GM21515 (cell line): Measurements from ENCODE around the gene GLIS2.

Experiments
- ATAC-seq: cut with Tn5 transposase; IDR thresholded peaks from one replicate; pipeline ENCODE4 v1.9.1; 2021; ENCODE audit not compliant: unreplicated experiment

GLIS2 gene

GRCh38 chr16:4315186-4316107 lies at the start of gene GLIS2:
Gene GLIS2, plus strand, starts transcription at chr16:4316067. Its CDS starts 16,214 bp downstream, at chr16:4332281.
- ATAC-seq: no peak

GRCh38 chr16:4266372-4266771 lies 49.5 kb upstream of the GLIS2 start:
- ATAC-seq: no peak

DNA sequence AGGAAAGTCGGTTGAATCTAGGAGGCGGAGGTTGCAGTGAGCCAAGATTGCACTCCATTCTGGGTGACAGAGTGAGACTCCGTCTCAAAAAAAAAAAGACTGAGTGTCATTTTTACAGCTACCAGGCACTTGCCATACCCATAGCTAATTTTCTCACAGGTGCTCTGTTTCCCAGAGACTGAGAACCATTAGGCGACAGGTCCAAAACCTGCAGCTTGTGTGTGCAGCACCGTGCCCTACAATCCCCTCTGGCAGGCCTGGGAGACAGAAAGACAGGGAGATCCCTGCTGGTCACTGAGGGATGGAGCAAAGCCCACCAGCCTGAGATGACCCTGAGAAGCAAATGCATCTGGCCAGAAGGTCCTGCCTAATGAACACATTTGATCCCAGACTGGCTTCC lies 45.8 kb upstream of the GLIS2 start:
- no peak for ATAC-seq

GRCh38 chr16:4270595-4270994 lies 45.3 kb upstream of the GLIS2 start:
- ATAC-seq: no peak

DNA sequence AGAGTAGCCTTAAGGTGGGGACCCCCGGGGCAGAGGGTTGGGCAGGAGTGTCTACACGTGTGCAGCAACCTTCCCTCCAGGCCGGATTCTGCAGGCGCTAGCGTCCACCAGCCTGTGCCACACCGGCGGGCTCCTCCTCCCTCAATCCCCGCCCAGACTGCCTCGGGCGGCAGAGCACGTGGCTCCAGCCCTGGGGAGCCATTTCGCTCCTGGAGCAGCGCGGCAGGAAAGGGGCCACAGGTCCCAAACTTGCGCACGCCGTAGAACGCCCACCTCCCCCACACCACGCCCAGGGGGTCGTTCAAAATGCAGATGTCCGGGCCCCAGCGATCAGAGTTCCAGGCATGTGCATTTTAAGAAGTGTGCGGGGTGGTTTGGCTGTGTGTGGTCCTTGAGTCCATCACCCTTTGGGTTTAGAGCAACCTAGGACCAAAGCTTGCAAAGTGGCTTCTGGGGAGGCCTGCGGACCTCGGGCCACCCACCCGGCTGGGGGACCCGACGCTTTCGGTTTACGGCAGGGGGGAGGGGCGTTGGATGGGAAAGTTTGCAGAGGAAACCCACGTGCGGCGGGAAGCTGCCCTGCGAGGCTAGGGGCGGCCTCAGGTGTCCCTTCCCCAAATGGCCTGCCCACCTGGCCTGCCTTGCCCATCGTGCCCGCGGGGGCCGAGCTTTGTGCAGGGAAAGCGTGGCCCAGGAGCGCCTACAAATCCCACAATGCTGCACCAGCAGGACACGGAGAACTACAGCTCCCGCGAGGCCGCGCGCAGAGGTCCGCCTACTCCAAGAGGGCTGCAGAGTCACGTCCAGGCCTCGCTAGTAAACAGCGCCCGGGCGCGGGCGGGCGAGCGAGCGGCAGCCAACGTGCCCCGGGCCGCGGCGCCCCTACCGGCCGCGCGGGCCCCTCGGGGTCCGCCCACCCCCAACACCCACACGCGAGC lies 44.4 kb upstream of the GLIS2 start:
- peak; percentile 51 for ATAC-seq

GRCh38 chr16:4272114-4272956 lies 43.5 kb upstream of the GLIS2 start:
- ATAC-seq: peak; percentile 18

DNA sequence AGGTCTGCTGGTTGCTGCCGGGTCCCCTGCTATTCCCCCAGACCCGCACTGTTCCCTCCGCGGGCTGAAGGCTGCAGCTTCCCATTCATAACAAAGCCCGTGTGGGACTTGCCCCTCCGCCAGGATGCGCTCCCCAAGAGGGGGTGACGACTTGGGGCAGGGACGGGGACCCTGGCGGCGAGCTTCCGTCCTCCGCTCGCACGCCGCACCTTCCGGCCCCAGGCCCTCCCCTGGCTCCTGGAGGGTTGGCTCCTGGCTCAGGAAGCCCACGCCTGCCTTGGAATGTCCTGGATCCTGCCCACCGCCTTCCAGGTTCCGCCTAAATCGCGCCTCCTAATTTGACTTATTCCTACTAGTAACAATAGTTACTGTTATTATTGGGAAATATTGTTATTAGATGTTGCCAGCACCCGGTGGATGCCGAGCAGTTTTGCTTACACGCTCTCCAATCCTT lies 42.0 kb upstream of the GLIS2 start:
- ATAC-seq: no peak

DNA sequence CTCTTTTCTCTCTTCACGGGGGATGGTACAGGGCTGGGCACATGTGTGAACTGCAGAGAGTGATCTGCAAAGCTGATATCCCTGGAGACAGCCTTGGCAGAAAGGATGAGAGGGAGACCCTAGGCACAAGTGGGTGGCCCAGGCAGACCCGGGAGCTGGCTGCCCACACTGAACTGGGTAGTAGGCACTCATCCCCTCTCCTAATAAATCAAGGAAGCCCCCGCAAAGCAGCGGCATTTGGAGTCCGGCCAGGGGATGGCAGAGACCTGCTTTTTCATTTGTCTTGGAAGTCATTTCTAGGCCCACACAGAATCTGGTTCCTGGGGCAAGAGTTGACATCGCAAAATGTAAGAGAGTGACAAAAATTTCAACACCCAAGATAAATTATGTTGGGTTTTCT lies 40.0 kb upstream of the GLIS2 start:
- no peak for ATAC-seq

- no peak for ATAC-seq
Measured at GRCh38 chr16:4277987-4278513, 37.8 kb upstream of the GLIS2 start.

DNA sequence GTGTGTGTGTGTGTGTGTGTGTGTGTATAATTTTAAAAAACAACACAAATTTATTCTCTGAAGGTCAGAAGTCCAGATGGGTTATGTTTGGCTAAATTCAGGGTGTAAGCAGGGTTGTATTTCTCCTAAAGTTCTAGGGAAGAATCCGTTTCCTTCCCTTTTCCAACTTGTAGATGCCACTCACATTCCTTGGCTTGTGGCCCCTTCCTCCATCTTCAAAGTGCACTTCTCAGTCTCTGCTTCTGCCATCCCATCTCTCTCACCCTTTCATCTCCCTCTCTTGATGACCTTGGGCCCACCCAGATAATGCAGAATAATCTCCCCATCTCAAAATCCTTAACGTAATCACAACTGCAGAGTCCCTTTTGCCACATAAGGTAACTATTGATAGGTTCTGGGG lies 35.2 kb upstream of the GLIS2 start:
- ATAC-seq: no peak

DNA sequence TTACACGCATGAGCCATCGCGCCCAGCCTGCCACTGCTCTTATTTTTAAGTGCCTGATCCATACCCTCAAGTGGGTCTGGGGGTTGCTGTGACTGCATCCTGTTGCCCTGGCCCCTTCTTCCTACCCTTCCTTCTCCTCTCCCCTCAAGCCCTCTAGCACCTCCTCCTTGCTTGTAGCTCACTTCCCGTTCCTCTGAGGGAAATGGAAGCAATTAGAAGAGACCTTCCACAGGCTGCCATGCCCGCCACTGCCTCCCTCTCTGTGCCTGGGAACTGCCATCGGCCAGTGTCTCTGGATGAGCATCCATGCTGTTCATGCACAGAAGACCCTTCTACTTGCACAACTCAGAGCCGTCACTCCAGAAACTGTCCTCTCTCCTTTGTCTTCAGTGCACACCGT lies 32.4 kb upstream of the GLIS2 start:
- ATAC-seq: no peak

DNA sequence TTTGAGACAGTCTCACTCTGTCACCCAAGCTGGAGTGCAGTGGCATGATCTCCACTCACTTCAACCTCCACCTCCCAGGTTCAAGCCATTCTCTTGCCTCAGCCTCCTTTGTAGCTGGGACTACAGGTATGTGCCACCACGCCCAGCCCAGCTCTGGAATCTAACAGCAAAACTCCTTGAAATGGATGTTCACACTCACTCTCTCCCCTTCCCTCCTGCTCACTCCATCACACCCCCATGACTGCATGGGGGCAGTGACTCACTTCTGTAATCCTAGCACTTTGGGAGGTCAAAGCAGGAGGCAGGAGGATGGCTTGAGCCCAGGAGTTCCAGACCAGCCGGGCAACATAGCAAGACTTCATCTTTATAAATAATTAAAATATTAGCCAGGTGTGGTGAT lies 31.9 kb upstream of the GLIS2 start:
- no peak for ATAC-seq

- ATAC-seq: no peak
Measured at GRCh38 chr16:4285167-4285566, 30.7 kb upstream of the GLIS2 start.

- ATAC-seq: peak; percentile 78
Measured at GRCh38 chr16:4288148-4288921, 27.5 kb upstream of the GLIS2 start.

DNA sequence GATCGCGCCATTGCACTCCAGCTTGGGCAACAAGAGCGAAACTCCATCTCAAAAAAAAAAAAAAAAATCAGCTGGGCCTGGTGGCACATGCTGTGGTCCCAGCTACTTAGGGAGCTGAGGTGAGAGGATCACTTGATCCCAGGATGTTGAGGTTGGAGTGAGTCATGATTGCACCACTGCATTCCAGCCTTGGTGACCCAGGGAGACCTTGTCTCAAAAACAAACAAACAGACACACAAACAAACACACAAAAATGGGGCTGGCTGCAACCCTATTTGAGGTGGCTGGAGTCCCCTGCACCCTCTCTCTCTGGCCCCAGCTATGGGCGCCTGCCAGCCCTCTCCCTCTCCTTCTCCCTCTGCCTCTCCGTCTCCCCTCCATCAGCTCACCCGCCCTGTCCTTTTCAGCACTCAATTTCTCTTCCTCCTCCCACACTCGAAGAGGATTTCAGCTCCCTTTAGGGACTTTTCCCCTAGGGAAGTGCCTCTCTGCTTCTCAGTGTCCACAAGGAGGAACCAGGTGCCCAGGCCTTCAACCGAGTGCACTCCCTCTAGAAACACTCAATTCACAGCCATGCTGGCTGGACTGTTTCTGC lies 25.5 kb upstream of the GLIS2 start:
- ATAC-seq: no peak

- no peak for ATAC-seq
Measured at GRCh38 chr16:4291699-4292098, 24.2 kb upstream of the GLIS2 start.

- no peak for ATAC-seq
Measured at GRCh38 chr16:4293181-4293716, 22.6 kb upstream of the GLIS2 start.

- ATAC-seq: no peak
Measured at GRCh38 chr16:4293822-4294457, 21.9 kb upstream of the GLIS2 start.

DNA sequence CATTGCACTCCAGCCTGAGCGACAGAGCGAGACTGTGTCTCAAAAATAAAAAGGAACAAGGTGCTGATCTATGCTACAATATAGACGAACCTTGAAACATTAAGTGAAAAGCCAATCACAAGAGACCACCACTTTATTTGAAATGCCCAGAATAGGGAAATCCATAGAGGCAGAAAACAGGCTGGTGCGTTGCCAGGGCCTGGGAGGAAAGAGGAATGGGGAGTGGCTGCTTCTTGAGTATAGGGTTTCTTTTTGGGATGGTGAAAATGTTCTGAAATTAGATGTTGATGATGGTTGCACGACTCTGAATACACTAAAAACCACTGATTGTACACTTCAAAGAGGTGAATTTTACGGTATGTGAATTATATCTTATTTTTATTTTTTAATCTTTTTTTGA lies 20.3 kb upstream of the GLIS2 start:
- ATAC-seq: no peak
